GM18861 (cell line): ENCODE results near the gene DCLK3.

ENCODE experiments used
- ATAC-seq: cut with Tn5 transposase; IDR thresholded peaks from one replicate; pipeline ENCODE4 v1.9.1; 2021; ENCODE audit not compliant: unreplicated experiment

The DCLK3 gene

GRCh38 chr3:36710606-36711005, 53.7 kb downstream of the DCLK3 start:
- ATAC-seq, result no peak

GRCh38 chr3:36709826-36710365, 54.5 kb downstream of the DCLK3 start:
- ATAC-seq, result no peak

DNA sequence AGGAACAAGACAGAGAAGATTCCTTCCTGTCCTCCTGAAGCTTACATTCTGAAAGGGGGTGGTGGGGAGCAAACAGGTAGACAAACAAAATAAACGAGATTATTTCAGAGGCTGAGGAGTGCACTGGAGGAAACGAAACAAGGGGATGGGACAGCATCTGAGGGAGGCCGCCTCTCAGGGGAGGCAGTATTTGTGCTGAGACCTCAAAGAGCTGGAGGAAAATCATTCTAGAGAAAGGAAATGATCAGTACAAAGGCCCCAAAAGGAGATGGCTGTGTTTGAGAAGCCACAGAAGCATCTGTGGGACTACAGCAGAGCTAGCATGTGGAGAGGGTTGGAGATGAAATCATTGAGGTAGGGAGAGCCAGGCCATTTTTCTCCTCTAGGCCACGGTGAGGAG, 55.1 kb downstream of the DCLK3 start:
- no peak for ATAC-seq

DNA sequence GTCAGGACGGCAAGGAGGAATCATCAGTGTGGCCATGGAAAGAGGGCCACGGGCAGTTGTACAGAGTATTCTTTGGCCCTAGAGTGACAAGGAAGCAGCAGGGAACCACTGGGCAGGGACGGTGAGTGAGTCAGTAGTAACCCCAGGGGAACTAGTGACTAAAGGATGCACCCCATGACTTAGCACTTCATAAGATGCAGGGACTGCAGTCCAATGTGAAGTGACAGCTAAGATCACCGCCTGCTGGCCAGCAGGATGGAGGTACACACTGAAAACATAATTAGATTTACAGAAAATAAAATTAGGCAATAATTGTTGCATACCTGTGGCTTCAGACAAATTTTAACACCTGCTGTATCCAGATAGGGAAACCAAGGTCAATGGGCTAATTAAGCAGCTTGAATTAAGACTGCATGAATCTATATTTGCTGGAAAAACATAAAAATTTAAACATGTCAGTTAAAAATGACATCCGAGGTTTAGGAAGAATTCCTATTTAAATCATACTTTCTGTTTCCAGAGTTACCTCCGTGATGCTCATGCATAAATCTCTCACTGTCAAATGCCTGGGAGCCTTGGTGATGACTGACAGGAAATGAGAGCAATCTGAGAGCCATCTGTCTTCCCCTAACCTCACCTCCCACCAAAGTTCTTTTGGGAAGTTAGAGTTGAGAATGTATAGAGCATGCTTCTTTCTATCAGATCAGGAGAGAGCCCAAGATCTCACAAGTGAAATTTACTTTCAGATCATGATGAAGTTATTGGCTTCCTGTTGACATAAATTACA, 56.5 kb downstream of the DCLK3 start:
- peak; percentile 98 for ATAC-seq

GRCh38 chr3:36705015-36705414, 59.3 kb downstream of the DCLK3 start:
- ATAC-seq, result no peak

GRCh38 chr3:36704280-36704679, 60.1 kb downstream of the DCLK3 start:
- no peak for ATAC-seq

DNA sequence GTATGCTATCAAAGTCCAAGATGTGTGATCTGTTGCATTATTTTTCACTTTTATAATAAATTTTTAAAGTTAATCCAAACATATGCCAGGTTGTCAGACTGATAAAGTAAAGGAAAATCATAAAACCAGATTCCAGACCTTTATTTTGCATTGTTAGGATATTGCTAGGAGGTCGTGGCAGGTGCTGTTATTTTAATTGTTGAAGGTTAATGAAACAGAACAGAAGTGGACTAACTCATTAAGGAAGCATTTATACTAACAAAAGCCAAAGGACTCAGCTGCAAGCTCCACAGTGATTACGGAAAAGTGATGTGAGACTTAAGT, 63.1 kb downstream of the DCLK3 start:
- no peak for ATAC-seq

GRCh38 chr3:36700537-36701248, 63.7 kb downstream of the DCLK3 start:
- peak; percentile 90 for ATAC-seq

GRCh38 chr3:36698314-36698713, 66.0 kb downstream of the DCLK3 start:
- ATAC-seq, result no peak

- no peak for ATAC-seq
These were observed 66.9 kb downstream of the DCLK3 start for GRCh38 chr3:36697229-36698001.

DNA sequence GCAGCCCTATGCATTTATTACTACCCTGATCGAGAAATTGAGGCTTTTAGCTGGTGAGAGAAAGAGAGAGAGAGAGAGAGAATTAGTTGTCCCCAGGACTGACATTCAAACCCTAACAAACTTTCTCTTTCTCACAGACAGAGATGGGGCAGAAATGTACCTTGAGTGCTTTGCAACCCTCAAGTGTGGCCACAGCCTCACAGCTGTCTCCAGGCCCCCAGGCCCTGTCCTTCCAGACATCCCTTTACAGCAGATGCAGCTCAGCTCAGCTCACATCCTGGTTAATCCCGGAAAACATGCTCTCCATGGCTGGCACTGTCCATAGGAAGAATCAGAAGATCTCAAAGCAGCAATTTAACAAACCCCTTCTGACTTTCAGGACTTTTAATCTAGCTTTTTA, 67.6 kb downstream of the DCLK3 start:
- ATAC-seq, result no peak

DNA sequence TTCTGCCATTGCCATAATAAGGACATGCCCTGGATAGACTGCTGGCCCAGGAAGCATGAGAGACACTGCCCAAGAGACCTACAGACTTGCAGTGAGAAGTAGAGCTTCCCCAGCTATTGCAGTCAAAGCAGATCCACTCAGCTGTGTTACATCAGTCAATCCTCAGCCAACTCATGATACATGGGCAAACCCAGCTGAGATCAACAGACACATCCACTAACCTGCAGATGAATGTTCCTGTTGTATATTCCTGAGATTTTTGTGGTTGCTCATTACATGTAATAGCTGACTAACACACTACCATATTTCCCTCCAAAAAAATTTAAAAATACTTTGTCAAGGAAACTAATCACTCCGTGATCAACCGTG, 68.6 kb downstream of the DCLK3 start:
- no peak for ATAC-seq

GRCh38 chr3:36695113-36695768, 69.1 kb downstream of the DCLK3 start:
- no peak for ATAC-seq

DNA sequence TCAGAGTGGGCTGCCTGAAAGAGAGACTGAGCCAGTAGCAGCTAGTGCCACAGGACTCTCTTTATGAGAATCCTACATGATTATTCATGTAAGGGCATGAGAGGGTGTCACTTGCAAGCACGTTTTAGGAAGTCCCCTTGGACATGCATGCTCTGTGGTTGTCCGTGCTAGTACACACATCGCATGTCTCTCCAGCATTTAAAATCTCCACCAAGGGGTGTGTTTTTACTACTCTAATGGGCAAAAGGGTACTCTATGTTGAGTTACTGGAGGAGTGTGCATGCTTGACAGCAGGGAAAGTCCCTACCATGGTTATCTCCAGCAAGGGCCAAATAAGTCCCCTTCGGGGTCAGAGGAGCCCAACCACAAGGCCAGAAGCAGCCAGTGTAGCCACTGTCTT, 70.7 kb downstream of the DCLK3 start:
- peak; percentile 77 for ATAC-seq

- no peak for ATAC-seq
These were observed 74.8 kb downstream of the DCLK3 start for GRCh38 chr3:36689560-36689959.

DNA sequence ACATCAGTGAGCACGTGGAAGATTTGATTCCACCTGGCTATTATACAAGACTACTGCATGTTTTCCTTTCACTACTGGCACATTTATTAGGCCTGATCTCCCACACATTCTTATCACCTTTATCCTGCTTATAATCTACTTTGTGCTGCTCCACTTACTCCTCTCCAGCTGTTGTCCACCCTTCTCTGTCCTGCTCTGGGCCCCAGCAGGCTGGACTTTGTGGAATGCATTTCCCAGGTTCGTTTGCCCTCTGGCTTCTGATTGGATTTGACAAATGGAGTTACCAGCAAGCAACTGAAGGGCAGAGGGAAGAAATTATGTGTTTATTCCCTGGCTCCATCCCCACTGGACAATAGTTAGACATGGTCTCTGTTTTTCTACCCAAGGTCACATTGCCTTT, 75.5 kb downstream of the DCLK3 start:
- no peak for ATAC-seq

DNA sequence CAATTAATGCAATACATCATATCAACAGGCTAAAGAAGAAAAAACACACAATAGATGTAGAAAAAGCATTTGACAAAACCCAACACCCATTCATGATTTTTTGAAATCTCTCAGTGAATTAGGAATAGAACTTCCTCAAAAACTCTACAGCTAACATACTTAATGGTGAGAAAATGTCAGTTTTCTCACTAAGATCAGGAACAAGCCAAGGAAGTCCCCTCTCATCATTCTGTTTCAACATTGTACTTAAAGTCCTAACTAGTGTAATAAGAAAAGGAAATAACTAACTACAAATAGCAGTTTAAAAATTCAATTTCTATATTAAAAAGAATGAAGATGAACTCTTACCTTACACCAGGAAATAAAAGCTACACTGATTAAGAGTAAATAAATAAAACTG, 77.8 kb downstream of the DCLK3 start:
- ATAC-seq, result no peak

GRCh38 chr3:36681867-36682266, 82.5 kb downstream of the DCLK3 start:
- ATAC-seq, result no peak

- no peak for ATAC-seq
These were observed 83.4 kb downstream of the DCLK3 start for GRCh38 chr3:36680952-36681351.

DNA sequence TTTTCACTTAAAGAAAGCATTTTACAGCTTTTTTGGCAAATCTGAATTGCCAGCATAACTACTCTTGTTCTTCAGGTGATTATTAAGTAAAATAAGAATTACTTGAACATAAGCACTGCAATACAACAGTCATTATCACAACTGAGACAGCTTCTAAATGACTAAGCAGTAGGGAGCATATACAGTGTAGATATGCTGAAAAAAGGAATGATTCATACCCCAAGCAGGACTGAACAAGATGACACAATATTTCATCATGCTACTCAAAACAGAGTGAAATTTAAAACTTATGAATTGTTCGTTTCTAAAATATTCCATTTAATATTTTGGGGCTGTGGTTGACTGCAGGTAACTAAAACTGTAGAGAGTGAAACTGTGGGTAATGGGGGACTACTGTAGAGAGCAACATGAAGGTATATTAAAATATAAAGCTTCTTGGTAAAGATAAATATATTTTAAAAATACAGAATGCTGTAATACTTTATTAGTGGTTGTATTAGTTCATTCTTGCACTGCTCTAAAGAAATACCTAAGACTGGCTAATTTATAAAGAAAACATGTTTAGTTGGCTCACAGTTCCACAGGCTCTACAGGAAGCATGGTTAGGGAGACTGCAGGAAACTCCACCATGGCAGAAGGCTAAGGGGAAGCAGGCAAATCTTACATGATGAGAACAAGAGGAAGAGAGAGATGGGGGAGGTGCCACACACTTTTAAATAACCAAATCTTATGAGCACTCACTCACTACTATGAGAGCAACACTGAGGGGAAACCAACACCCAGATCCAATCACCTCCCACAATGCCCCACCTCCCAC, 84.8 kb downstream of the DCLK3 start:
- ATAC-seq, result peak; percentile 38
